Keratinocyte (primary cell): Measurements from ENCODE around the gene NAALADL2. TPM values are rescaled to one million over a fixed set of nuclear protein-coding genes. Genes with fewer than 3 reads are reported as not detected.

Experiments
- DNase-seq: peaks from one replicate; pipeline ENCODE4 v3.0.0-alpha.2; 2011; ENCODE audit warnings: low read depth, missing footprints, low spot score
- FAIRE-seq: peaks from 2 replicates; lab custom pipeline; 2011; peaks lifted over from hg19 to GRCh38; lab: Jason Lieb, UNC
- H2AFZ ChIP-seq: 2 replicates; pipeline ENCODE4 v1.6.0; 2012; ENCODE audit warnings: low read length, control low read depth, inconsistent platforms; ENCODE audit not compliant: control insufficient read depth
- H3K27ac ChIP-seq: 2 replicates; pipeline ENCODE4 v1.5.1; 2011; ENCODE audit warnings: low read length; ENCODE audit not compliant: control insufficient read depth, insufficient read depth
- H3K27me3 ChIP-seq: 3 replicates; pipeline ENCODE4 v1.6.0; 2011; ENCODE audit warnings: low read length; ENCODE audit not compliant: control insufficient read depth, insufficient read depth; ENCODE audit errors: extremely low read depth
- H3K36me3 ChIP-seq, 2 experiments: 2 replicates in 1 of 2; 3 replicates in 1 of 2; pipeline ENCODE4 v1.5.1; 2011; ENCODE audit warnings: low read length in 2 of 2, mild to moderate bottlenecking in 1 of 2; ENCODE audit not compliant: control insufficient read depth in 2 of 2, insufficient read depth in 2 of 2; ENCODE audit errors: extremely low read depth in 1 of 2
- H3K4me1 ChIP-seq: 3 replicates; pipeline ENCODE4 v1.5.1; 2011; ENCODE audit warnings: low read length; ENCODE audit not compliant: control insufficient read depth, insufficient read depth; ENCODE audit errors: extremely low read depth
- H3K4me2 ChIP-seq: 3 replicates; pipeline ENCODE4 v1.6.0; 2011; ENCODE audit warnings: low read depth, low read length; ENCODE audit not compliant: control insufficient read depth, insufficient read depth; ENCODE audit errors: extremely low read depth
- H3K4me3 ChIP-seq, 3 experiments: fragments of 200-600 bp in 1 of 3; sonication (generic) in 1 of 3; 2 replicates in 2 of 3; 3 replicates in 1 of 3; pipeline ENCODE4 v1.5.1; 2011 to 2016; ENCODE audit warnings: low read length in 3 of 3, mild to moderate bottlenecking in 3 of 3, control low read depth in 2 of 3, inconsistent platforms in 1 of 3, low read depth in 1 of 3, mixed read lengths in 1 of 3, mixed run types in 1 of 3, moderate library complexity in 1 of 3; ENCODE audit not compliant: control insufficient read depth in 2 of 3, insufficient read depth in 2 of 3; ENCODE audit errors: extremely low read depth in 1 of 3
- H3K79me2 ChIP-seq: 2 replicates; pipeline ENCODE4 v1.6.0; 2012; ENCODE audit warnings: low read length; ENCODE audit not compliant: control insufficient read depth, insufficient read depth
- H3K9ac ChIP-seq: 3 replicates; pipeline ENCODE4 v1.6.0; 2011; ENCODE audit warnings: low read length; ENCODE audit not compliant: control insufficient read depth, insufficient read depth; ENCODE audit errors: extremely low read depth
- H3K9me1 ChIP-seq: 3 replicates; pipeline ENCODE4 v1.6.0; 2011; ENCODE audit warnings: low read length; ENCODE audit not compliant: control insufficient read depth, insufficient read depth; ENCODE audit errors: extremely low read depth
- H3K9me3 ChIP-seq: 2 replicates; pipeline ENCODE4 v1.5.1; 2012; ENCODE audit warnings: low read depth, low read length; ENCODE audit not compliant: control insufficient read depth
- H4K20me1 ChIP-seq: 3 replicates; pipeline ENCODE4 v1.6.0; 2011; ENCODE audit warnings: low read length; ENCODE audit not compliant: control insufficient read depth, insufficient read depth; ENCODE audit errors: extremely low read depth
- EZH2 ChIP-seq: IDR thresholded peaks from one replicate; pipeline ENCODE4 v1.6.1; 2012; ENCODE audit warnings: inconsistent platforms, mild to moderate bottlenecking, low read length, moderate library complexity
- dilution Hi-C: fragments of 300-500 bp; cut with MboI; formaldehyde crosslinking; loops from one replicate; pipeline ENCODE4 v1.7.0; 2020; ENCODE audit warnings: low sequenced_read_pairs; ENCODE audit not compliant: extremely low pct_ligation_motif_present
- polyA plus RNA-seq, 5 experiments: library from polyadenylated mRNA; depleted of rRNA in 3 of 5; stranded (reverse) in 3 of 5; stranded (forward) in 1 of 5; unstranded in 1 of 5; fragments of >200 nt; gene quantifications; 1 replicate in 1 of 5; 2 replicates in 3 of 5; 3 replicates in 1 of 5; pipeline versions ENCODE4 v1.2.1 to v1.2.3, GENCODE V29; 2011 to 2012; ENCODE audit warnings: missing spikeins in 2 of 5, low read depth in 1 of 5, low replicate concordance in 1 of 5
- TF ChIP-seq, protein P1 (sequence below), 3 experiments: IDR thresholded peaks in 1 of 3; conservative IDR thresholded peaks in 1 of 3; optimal IDR thresholded peaks in 1 of 3; 2 replicates in 2 of 3; 3 replicates in 1 of 3; pipeline versions ENCODE3 to v1.5.1; 2011; ENCODE audit warnings: low read length in 3 of 3, mild to moderate bottlenecking in 3 of 3, moderate library complexity in 2 of 3, control low read depth in 1 of 3, inconsistent platforms in 1 of 3; ENCODE audit not compliant: insufficient read depth in 2 of 3; ENCODE audit errors: extremely low read depth in 1 of 3

The NAALADL2 gene
- polyA plus RNA-seq, 1 donor (not counting 4 experiments of a cell fraction or from before 2014, with no cell fraction given), result 0.75 TPM

DNA sequence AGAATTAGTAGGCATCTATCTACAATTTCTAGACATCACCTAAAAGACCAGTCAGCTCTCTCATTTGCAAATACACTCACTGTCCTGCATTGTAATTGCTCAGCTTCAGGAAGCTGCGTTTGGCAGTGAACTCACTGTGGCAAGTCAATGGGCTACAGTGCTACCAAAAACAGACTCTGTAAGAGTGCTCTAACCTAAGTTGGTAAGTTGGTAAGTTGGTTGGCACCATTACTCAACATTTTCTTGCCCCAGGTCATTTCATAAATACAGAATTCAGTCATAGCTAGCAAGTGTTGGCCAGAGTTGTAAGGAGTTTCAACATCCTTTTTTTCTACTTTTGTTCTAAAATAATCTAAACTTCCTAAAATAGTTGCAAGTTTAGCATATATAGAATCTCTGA lies 466.3 kb downstream of the NAALADL2 start:
- no peaks in the 10 kb centered on the region for H3K4me1 ChIP-seq
- no peak overlapping the region for H3K27ac ChIP-seq
- no peaks in the 10 kb centered on the region for H3K79me2 ChIP-seq
- H3K4me3 ChIP-seq, result no peak overlapping the region
- no peaks in the 10 kb centered on the region for H3K36me3 ChIP-seq
- no peaks in the 10 kb centered on the region for H3K9me3 ChIP-seq
- no peaks in the 10 kb centered on the region for H3K9me1 ChIP-seq
- FAIRE-seq, result no peak
- H2AFZ ChIP-seq, result no peak overlapping the region
- DNase-seq, result no peak
- no peak overlapping the region for H3K9ac ChIP-seq
- dilution Hi-C loops, result no loop called here
- TF ChIP-seq EZH2, result no peak
- TF ChIP-seq, protein P1, sequence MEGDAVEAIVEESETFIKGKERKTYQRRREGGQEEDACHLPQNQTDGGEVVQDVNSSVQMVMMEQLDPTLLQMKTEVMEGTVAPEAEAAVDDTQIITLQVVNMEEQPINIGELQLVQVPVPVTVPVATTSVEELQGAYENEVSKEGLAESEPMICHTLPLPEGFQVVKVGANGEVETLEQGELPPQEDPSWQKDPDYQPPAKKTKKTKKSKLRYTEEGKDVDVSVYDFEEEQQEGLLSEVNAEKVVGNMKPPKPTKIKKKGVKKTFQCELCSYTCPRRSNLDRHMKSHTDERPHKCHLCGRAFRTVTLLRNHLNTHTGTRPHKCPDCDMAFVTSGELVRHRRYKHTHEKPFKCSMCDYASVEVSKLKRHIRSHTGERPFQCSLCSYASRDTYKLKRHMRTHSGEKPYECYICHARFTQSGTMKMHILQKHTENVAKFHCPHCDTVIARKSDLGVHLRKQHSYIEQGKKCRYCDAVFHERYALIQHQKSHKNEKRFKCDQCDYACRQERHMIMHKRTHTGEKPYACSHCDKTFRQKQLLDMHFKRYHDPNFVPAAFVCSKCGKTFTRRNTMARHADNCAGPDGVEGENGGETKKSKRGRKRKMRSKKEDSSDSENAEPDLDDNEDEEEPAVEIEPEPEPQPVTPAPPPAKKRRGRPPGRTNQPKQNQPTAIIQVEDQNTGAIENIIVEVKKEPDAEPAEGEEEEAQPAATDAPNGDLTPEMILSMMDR (optimal IDR thresholded peaks at IDR 0.05 in 1 of 3, IDR thresholded peaks at IDR 0.05 in 1 of 3, conservative IDR thresholded peaks at IDR 0.05 in 1 of 3; ENCODE audit: extremely low read depth in 1 of 3, insufficient read depth in 2 of 3, low read length in 3 of 3), result no peak
- H3K27me3 ChIP-seq, result no peaks in the 10 kb centered on the region
- H4K20me1 ChIP-seq, result no peaks in the 10 kb centered on the region
- H3K4me2 ChIP-seq, result no peak overlapping the region

DNA sequence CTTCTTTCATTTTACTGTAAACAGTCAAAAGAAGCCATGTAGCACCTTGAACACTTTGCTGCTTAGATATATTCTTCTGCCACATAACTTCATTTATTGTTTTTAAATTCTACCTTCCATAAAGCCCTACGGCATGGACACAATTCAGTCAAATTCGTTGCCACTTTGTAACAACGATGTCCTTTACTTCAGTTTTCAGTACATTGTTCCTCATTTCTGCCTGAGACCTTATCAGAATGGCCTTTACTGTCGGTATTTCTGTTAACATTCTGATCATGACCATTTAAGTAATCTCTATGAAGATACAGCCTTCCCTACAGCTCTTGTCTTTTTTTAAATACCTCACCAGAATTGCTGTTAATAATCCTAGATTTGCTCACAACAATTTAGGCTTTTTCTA lies 466.9 kb downstream of the NAALADL2 start:
- Histone ChIP-seq H3K9me3 (no peaks in the 10 kb centered on the region), H3K4me3 (no peak overlapping the region), H3K9me1 (no peaks in the 10 kb centered on the region), H3K4me2 (no peak overlapping the region), H4K20me1 (no peaks in the 10 kb centered on the region), H3K4me1 (no peaks in the 10 kb centered on the region), H3K36me3 (no peaks in the 10 kb centered on the region), H2AFZ (no peak overlapping the region), H3K79me2 (no peaks in the 10 kb centered on the region), H3K27ac (no peak overlapping the region), H3K9ac (no peak overlapping the region), H3K27me3 (no peaks in the 10 kb centered on the region)
- dilution Hi-C loops, result no loop called here
- TF ChIP-seq EZH2, result no peak
- TF ChIP-seq, protein P1 (optimal IDR thresholded peaks at IDR 0.05 in 1 of 3, IDR thresholded peaks at IDR 0.05 in 1 of 3, conservative IDR thresholded peaks at IDR 0.05 in 1 of 3; ENCODE audit: extremely low read depth in 1 of 3, insufficient read depth in 2 of 3, low read length in 3 of 3), result no peak
- no peak for DNase-seq
- FAIRE-seq, result no peak
